Left lung (tissue), 10 donors: ENCODE measurements around the gene AGBL2. TPM values are rescaled to one million over a fixed set of nuclear protein-coding genes. Genes with fewer than 3 reads are reported as not detected.
"Not testable (repeated sequence)": the region's sequence is repeated elsewhere in the genome, so short reads cannot be mapped to it uniquely, and the experiment has no call there.

Experiments used
- ATAC-seq: fragments of 200-7000 bp; cut with Tn5 transposase; one replicate; pipeline ENCODE4 v1.9.1; 2020; ENCODE audit warnings: moderate library complexity
- DNase-seq, 4 donors: peaks; one replicate each; pipeline ENCODE4 v3.0.0-alpha.2; 2013 to 2020
- H3K27ac ChIP-seq, 2 donors: fragments of 200-600 bp; sonication (generic) in 1 of 2; one replicate each; pipeline versions ENCODE4 v1.5.0 to v1.8.0; 2020 to 2021
- H3K27me3 ChIP-seq, 2 donors: fragments of 200-600 bp; sonication (generic) in 1 of 2; one replicate each; pipeline versions ENCODE4 v1.5.0 to v1.8.0; 2020 to 2021
- H3K36me3 ChIP-seq, 2 donors: fragments of 200-600 bp; sonication (generic) in 1 of 2; one replicate each; pipeline versions ENCODE4 v1.5.0 to v1.8.0; 2020 to 2021
- H3K4me1 ChIP-seq, 2 donors: fragments of 200-600 bp; one replicate each; pipeline ENCODE4 v1.8.0; 2021
- H3K4me3 ChIP-seq, 2 donors: fragments of 200-600 bp; sonication (generic) in 1 of 2; one replicate each; pipeline versions ENCODE4 v1.5.0 to v1.8.0; 2020 to 2021; ENCODE audit warnings: mild to moderate bottlenecking in 1 of 2
- H3K9me3 ChIP-seq, 2 donors: fragments of 200-600 bp; sonication (generic) in 1 of 2; one replicate each; pipeline versions ENCODE4 v1.5.0 to v1.8.0; 2020 to 2021
- intact Hi-C, 2 donors: fragments of 100-400 bp; cut with DNase I; formaldehyde crosslinking; loops; one replicate each; pipeline versions ENCODE4 v1.11.2 to v1.14.2; 2022
- polyA plus RNA-seq, 6 donors: library from polyadenylated mRNA; unstranded; fragments of 120-200 nt; gene quantifications; one replicate each; pipeline ENCODE4 v1.2.1, GENCODE V29; 2013; ENCODE audit not compliant: insufficient read length in 6 of 6
- total RNA-seq, 2 donors: library from RNA; stranded (reverse); fragmentation: NEBNext Ultra II Directional; extraction: Animal tissue kit (Norgen Biotek cat#: 25700); gene quantifications; one replicate each; pipeline ENCODE4 v1.2.1, GENCODE V29; 2021
- TF ChIP-seq, protein P1 (sequence below), 2 donors: fragments of 200-600 bp; sonication (generic) in 1 of 2; IDR thresholded peaks; one replicate each; pipeline versions ENCODE4 v1.5.0 to v1.8.0; 2021; ENCODE audit warnings: antibody characterized with exemption in 2 of 2
- donor health status: DM: no; HTN: yes; CAD: no.
- donor health status: DM: no; HTN: no; CAD: no.

The AGBL2 gene
- total and polyA plus RNA-seq, 8 donors: 2.1 to 14.8 (median 8.7) TPM

DNA sequence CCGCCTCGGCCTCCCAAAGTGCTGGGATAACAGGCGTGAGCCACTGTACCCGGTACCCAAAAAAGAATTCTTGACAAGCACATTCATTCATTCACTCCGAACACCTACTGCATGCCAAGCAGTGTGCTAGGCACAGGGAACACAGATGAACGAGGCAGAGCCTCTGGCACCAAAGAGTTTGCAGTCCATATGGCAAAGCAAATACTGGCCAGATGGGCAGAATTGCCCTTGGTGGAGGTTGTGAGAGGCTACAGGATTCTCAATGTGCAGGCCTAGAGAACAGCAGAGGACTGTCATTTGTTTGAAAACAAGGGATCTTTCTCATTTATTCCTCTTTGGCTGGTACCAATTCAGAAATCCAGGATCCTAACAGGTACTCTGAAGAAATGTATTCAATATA lies 45.3 kb downstream of the AGBL2 start:
- Histone ChIP-seq H3K9me3 (no peaks in the 10 kb centered on the region), H3K4me1 (no peaks in the 10 kb centered on the region), H3K27ac (no peak overlapping the region), H3K27me3 (no peaks in the 10 kb centered on the region), H3K36me3 (no peaks in the 10 kb centered on the region), H3K4me3 (no peak overlapping the region)
- no peak for DNase-seq
- intact Hi-C loops: no loop called here
- no peak for ATAC-seq
- TF ChIP-seq, protein P1, sequence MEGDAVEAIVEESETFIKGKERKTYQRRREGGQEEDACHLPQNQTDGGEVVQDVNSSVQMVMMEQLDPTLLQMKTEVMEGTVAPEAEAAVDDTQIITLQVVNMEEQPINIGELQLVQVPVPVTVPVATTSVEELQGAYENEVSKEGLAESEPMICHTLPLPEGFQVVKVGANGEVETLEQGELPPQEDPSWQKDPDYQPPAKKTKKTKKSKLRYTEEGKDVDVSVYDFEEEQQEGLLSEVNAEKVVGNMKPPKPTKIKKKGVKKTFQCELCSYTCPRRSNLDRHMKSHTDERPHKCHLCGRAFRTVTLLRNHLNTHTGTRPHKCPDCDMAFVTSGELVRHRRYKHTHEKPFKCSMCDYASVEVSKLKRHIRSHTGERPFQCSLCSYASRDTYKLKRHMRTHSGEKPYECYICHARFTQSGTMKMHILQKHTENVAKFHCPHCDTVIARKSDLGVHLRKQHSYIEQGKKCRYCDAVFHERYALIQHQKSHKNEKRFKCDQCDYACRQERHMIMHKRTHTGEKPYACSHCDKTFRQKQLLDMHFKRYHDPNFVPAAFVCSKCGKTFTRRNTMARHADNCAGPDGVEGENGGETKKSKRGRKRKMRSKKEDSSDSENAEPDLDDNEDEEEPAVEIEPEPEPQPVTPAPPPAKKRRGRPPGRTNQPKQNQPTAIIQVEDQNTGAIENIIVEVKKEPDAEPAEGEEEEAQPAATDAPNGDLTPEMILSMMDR (IDR thresholded peaks at IDR 0.05): no peak

DNA sequence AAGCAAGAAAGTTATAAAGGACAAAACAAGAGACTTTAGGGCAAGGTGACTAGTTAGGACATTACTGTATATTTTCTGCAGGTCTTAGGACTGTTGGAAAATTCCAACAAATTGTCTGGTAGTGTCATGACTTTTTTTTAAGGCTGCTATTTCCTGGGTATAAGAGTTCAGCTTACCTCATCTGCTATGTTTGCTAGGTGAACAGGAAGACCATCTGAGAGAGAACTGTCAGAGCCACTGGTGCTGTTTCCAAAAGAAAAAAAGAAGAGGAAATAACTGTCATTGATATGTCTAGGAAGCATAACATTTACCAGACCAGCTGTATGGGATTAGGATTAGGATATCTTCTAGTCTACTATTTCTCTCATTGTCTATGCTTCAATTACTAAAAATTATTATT lies 46.5 kb downstream of the AGBL2 start:
- DNase-seq: no peak
- H3K27me3 ChIP-seq: no peaks in the 10 kb centered on the region
- intact Hi-C loops: no loop called here

DNA sequence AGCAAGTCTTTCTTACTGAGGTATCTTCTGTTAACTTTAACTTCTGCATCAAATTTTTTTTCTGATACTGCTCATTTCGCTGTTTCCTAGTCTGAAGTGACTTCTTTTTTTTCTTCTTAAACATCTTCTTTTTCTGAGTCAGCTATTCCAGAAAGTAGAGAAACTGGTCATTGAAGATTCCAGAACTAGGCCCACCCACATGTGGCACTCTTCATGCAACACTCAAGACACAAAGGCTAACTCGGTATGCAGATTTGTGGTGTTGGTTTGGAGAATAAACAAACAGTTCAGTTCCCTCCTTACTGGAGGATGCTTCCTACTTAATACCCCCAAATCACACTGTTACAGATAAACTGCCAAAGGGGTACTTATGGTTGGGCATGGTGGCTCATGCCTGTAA lies 47.6 kb downstream of the AGBL2 start:
- no peaks in the 10 kb centered on the region for H3K9me3 ChIP-seq
- intact Hi-C loops: no loop called here
- H3K4me1 ChIP-seq: no peaks in the 10 kb centered on the region
- H3K27me3 ChIP-seq: no peaks in the 10 kb centered on the region
- ATAC-seq (no peak), DNase-seq (peak in 2 of 4 donors; percentile 37 to 86)
- no peaks in the 10 kb centered on the region for H3K36me3 ChIP-seq
- TF ChIP-seq, protein P1 (IDR thresholded peaks at IDR 0.05): no peak
- no peak overlapping the region for H3K4me3 ChIP-seq
- H3K27ac ChIP-seq: peak overlapping the region in 1 of 2 donors; percentile 47

More for the DNA sequence above, 46.5 kb downstream of the AGBL2 start:
- H3K36me3 ChIP-seq: no peaks in the 10 kb centered on the region
- no peak overlapping the region for H3K27ac ChIP-seq
- H3K4me1 ChIP-seq: no peaks in the 10 kb centered on the region
- no peaks in the 10 kb centered on the region for H3K9me3 ChIP-seq
- TF ChIP-seq, protein P1 (IDR thresholded peaks at IDR 0.05): no peak
- ATAC-seq: no peak
- no peak overlapping the region for H3K4me3 ChIP-seq

- no peak for ATAC-seq
- H3K4me1 ChIP-seq: no peaks in the 10 kb centered on the region
- intact Hi-C loops: no loop called here
These were observed 48.0 kb downstream of the AGBL2 start for GRCh38 chr11:47667135-47667534.

DNA sequence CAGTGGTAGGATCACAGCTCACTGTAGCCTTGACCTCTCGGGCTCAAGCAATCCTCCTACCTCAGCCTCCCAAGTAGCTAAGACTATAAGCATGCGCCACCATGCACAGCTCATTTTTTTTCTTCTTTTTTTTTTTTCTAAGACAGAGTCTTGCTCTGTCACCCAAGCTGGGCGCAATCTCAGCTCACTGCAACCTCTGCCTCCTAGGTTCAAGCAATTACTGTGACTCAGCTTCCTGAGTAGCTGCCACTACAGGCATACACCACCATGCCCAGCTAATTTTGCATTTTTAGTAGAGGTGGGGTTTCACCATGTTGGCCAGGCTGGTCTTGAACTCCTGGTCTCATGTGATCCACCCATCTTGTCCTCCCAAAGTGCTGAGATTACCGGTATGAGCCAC lies 50.2 kb downstream of the AGBL2 start:
- H3K4me1 ChIP-seq, ATAC-seq: not testable (repeated sequence)

More at GRCh38 chr11:47667135-47667534, 48.0 kb downstream of the AGBL2 start:
- peak in 2 of 4 donors; percentile 20 to 44 for DNase-seq
- H3K27me3 ChIP-seq: no peaks in the 10 kb centered on the region
- TF ChIP-seq, protein P1 (IDR thresholded peaks at IDR 0.05): no peak
- no peaks in the 10 kb centered on the region for H3K36me3 ChIP-seq
- H3K27ac ChIP-seq: peak overlapping the region in 1 of 2 donors; percentile 47
- H3K9me3 ChIP-seq: no peaks in the 10 kb centered on the region
- H3K4me3 ChIP-seq: no peak overlapping the region

GRCh38 chr11:47661245-47661644 lies 53.9 kb downstream of the AGBL2 start:
- Histone ChIP-seq H3K36me3 (no peaks in the 10 kb centered on the region), H3K27me3 (no peaks in the 10 kb centered on the region), H3K4me3 (no peak overlapping the region), H3K4me1 (peaks cover 0 to 3% of the 10 kb centered on the region in 2 donors), H3K9me3 (no peaks in the 10 kb centered on the region), H3K27ac (no peak overlapping the region)
- intact Hi-C loops: no loop called here
- DNase-seq (no peak), ATAC-seq (no peak)
- TF ChIP-seq, protein P1 (IDR thresholded peaks at IDR 0.05): no peak

More for the DNA sequence above, 50.2 kb downstream of the AGBL2 start:
- DNase-seq, intact Hi-C loops, H3K27ac ChIP-seq, H3K9me3 ChIP-seq, H3K27me3 ChIP-seq, H3K4me3 ChIP-seq, H3K36me3 ChIP-seq: not testable (repeated sequence)
